GM18867 (cell line): ENCODE data around the gene PNMA8A.
"Not testable (repeated sequence)": the region's sequence is repeated elsewhere in the genome, so short reads cannot be mapped to it uniquely, and the experiment has no call there.

Experiments
- ATAC-seq: cut with Tn5 transposase; IDR thresholded peaks from one replicate; pipeline ENCODE4 v1.9.1; 2021; ENCODE audit warnings: mild to moderate bottlenecking, moderate library complexity; ENCODE audit not compliant: unreplicated experiment

Gene PNMA8A

DNA sequence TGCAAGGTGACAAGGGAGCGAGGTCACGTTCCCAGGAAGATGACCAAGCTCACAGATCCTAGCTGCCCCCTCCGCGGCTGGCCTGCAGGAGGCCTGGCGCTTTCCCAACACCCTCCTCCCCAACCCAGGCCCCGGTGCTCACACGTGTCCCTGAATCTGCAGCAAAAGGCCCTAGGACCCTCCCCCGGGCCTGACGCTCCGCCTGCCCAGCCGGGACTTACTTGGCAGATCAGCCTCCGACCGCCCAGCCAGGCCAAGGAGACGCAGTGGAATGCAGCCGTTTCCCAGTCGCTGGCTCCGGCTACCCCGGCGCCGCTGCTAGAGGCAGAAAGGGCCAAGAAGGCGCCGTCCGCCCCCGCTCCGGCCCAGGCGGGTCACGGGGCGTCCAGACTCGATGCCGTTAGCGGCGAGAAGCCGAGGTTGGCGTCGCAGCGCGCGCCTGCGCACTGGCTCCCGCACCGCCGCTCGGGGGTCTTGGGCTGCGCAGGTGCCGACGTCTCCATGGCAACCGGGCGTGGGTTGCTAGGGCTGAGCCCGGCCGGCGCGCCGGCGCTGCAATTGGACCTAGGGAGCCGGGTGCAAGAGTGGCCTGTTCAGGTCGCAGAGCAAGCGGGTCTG, at the start of gene PNMA8A:
Gene PNMA8A, minus strand, starts transcription at position 448 of the 618 bp plus-strand sequence. CDS start 528 bp downstream, outside the sequence.
- ATAC-seq, result no peak

DNA sequence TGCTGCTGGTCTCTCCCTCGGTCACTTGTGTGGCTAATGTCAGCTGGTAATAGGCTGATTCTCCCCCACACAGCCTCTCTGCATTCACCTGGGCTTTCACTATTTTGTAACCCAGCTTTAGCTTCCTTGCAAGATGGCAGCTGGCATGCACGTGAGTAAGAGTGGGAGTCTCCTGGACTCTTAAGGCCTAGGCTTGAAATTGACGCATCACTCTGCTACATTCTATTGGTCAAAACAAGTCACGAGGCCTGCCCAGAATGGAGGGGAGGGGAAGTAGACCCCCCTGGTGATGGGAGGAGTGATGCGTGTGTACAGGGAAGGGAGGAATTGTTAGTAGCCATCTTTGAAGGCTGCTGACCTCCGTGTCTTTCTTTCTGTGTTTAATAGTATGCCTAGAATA, 49.3 kb upstream of the PNMA8A start:
- no peak for ATAC-seq

GRCh38 chr19:46517471-46517870, 46.1 kb upstream of the PNMA8A start:
- ATAC-seq, result no peak

DNA sequence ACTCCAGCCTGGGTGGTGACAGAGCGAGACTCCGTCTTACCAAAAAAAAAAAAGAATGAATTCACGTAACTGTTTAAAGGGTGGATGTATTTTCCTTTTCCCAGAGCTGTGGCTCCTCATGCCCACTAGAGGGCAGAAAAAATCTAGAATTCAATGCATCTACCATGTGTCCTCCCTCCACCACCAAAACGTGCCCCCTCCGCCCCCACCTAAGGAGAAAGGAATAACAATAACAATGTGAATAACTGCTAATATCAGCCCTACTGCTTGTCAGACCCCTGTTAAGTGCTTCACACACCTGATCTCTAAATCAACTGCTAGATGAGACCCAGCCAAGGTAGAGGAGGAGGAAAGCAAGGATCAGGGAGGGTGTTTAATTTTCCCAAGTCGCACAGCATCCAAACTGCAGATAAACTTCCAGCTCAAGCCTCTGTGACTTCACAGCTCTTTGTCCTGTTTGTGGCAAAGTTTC, 44.6 kb upstream of the PNMA8A start:
- no peak for ATAC-seq

- ATAC-seq, result no peak
Observed at GRCh38 chr19:46515290-46515609, 43.9 kb upstream of the PNMA8A start.

DNA sequence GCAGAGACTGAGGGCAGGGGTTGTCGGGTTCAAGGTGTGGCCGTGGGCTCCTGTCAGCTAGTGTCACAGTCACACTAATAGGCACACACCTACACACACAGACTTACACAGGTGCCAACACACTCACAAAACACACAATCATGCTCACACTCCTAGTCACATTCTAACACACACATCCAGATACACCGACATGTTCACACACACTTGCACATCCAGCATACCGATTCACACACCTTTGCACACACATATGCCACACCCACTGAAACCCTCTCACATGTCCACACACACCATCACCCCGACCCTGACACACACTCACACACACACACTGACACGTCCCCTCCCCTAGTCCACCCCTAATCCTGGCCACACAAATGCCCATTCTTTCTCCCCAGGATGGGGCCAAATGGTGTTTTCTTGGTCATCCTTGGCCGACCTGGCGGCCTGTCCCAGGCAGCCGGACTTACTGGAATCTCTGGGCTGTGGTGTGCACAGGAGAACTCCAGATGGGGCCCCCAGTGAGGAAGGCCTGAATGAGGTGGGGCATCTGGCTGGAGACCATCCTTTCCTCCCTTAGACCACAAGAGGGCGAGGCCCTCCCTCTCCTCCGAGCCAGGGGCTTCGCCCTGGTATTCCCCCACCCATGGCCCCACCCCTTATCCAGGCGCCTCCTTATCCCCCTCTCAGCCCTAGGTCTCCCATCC, 43.4 kb upstream of the PNMA8A start:
- ATAC-seq, result no peak

DNA sequence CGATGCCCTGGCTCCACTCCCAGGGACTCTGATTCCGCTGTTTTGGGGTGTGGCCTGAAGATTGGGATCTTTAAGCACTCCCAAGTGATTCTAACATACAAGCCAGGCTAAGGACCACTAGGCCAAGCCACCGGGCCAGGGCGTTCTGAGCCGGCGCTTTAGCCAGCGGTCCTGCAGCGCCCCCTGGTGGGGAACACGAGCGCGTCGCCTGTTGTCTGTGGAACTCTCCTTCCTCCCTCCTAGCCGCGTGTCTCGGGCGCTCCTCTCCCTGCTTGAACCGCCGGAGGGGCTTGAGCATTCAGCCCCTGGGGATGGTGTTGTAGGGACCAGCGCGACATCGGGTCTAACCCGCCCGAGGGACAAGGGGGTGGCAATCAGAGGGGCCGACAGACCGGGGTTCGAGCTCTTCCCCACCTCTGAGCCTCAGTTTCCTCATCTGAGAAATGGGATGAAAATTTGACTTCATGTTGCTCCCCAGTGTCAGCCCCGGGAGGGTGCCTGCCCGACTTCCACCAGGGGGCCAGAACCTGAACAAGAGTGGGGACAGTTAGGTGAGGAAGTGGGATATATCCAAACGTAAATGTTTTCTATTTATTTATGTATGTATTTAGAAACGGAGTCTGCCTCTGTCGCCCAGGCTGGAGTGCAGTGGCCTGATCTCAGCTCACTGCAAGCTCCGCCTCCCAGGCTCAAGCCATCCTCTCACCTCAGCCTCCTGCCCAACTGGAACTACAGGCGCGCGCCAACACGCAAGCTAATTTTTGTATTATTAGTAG, 42.3 kb upstream of the PNMA8A start:
- ATAC-seq, result no peak

GRCh38 chr19:46511237-46511636, 39.9 kb upstream of the PNMA8A start:
- ATAC-seq, result no peak

- ATAC-seq, result no peak
Observed at GRCh38 chr19:46508206-46508605, 36.8 kb upstream of the PNMA8A start.

DNA sequence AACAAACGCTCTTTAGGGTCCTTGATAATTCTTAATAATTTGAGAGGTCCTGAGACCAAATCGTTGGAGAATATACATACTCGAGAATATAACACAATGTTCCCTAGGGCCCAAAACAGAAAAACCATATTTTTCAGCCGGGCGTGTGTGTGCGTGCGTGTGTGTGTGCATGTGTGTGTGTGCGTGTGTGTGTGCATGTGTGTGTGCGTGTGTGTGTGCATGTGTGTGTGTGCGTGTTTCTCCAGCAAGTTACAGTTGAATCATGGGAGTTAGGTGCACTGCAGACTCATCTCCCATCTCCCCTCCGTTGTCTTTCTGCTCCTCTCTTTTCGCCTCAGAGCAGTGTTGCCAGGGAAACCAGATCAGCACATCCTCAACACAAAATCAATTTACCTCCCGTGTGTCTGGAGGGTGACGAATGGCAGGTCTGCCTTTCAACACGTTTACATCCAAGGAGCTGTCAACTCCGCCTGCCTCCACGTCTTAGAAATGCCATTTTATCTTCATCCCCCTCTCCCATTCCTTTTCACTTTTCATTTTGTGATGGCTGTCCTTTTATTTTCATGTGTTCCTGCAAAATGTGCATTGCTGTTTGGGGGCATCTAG, 32.6 kb upstream of the PNMA8A start:
- ATAC-seq, result no peak

DNA sequence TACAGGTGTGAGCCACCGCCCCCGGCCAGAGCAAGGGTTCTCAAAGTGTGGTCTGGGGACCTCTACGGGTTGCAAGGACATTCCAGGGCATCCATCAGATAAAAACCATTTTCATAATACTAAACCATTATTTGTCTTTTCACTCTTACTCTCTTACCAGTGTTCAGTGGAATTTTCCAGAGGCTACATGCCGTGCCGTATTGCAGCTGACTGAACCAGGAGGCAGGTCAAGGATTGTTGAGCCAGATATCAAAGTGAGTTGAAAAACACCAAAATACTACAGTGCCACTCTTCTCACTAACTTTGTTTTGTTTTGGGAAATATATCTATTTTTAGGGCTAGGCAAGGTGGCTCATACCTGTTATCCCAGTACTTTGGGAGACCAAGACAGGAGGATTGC, 31.5 kb upstream of the PNMA8A start:
- no peak for ATAC-seq

GRCh38 chr19:46499692-46500091, 28.3 kb upstream of the PNMA8A start:
- no peak for ATAC-seq

GRCh38 chr19:46497773-46498172, 26.4 kb upstream of the PNMA8A start:
- no peak for ATAC-seq

DNA sequence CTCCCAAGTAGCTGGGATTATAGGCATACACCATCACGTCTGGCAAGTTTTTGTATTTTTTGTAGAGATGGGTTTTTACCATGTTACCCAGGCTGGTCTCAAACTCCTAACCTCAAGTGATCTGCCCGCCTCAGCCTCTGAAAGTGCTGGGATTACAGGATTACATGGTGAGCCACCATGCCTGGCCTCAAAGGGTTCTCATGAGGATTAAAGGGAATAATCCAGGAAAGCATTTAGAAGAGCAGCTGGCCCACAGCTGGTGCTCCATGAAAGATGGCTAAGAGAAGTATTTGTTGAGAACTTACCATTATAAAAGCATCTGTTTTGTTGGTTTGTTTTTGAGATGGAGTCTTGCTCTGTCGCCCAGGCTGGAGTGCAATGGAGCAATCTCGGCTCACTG, 25.5 kb upstream of the PNMA8A start:
- not testable (repeated sequence) for ATAC-seq

DNA sequence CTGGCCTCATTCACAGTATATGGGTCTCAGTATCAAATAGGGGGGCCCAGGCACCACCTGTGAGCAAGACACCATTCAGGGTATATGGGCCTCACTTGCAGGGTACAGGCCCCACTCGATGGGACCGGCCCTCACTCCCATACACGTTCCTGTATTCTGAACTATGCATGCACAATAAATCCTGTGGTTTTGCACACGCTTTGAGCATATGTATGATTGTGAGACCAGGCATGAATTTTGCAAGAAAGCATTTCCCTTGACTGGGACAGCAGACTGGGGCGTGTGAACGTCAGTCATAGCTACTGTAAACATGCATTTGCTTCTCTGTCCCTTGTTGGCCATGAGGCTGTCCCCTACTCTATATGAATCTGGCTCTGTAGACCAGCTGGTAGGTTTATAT, 24.9 kb upstream of the PNMA8A start:
- no peak for ATAC-seq

DNA sequence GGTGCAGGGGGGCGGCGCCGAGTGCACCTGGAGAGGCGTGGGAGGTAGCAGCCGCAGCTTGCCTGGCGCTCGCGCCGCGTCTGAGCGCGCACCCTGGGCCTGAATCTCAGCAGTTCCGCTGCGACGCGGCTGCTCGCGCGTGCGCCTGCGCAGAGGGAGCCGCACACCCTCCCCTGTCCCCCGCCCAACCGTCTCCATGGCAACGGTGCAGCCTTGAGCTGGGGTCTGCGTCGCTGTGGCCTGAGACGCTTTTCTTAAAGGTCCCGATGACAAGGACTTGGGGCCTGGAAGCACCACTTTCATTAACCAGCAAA, 24.4 kb upstream of the PNMA8A start, which contains the start of gene PNMA8B:
Gene PNMA8B, minus strand, starts transcription at position 82 of the 314 bp plus-strand sequence. CDS start 402 bp downstream, outside the sequence.
- ATAC-seq, result no peak

- ATAC-seq, result no peak
Observed at GRCh38 chr19:46494941-46495785, 23.8 kb upstream of the PNMA8A start.

- ATAC-seq, result no peak
Observed at GRCh38 chr19:46494146-46494940, 23.0 kb upstream of the PNMA8A start.

GRCh38 chr19:46493236-46494145, 22.1 kb upstream of the PNMA8A start:
- ATAC-seq, result no peak
